ENCODE data around the gene ABCA2. TPM values are rescaled to one million over a fixed set of nuclear protein-coding genes. Genes with fewer than 3 reads are reported as not detected.
A peak's percentile ranks its signal among the peaks of the same experiment; 100 is the strongest.

The ABCA2 gene
- total and polyA plus RNA-seq, 8 donors = 20.8 to 34.8 (median 29.8) TPM

- H3K36me3 ChIP-seq = no peaks in the 10 kb centered on the region
- intact Hi-C loops (cut with DNase I) = no loop called here
- no peak for TF ChIP-seq CTCF (IDR thresholded peaks at IDR 0.05)
These were observed 65.9 kb downstream of the ABCA2 start for GRCh38 chr9:136962163-136962562.

GRCh38 chr9:136961279-136962065, 66.6 kb downstream of the ABCA2 start:
- no peaks in the 10 kb centered on the region for H3K36me3 ChIP-seq
- no peaks in the 10 kb centered on the region for H3K9me3 ChIP-seq
- peaks cover 0 to 20% of the 10 kb centered on the region in 2 donors for H3K4me1 ChIP-seq
- TF ChIP-seq CTCF (IDR thresholded peaks at IDR 0.05) = no peak
- intact Hi-C loops (cut with DNase I) = no loop called here
- no peak overlapping the region for H3K27ac ChIP-seq
- peak; percentile 47 for ATAC-seq
- peaks cover 0 to 8% of the 10 kb centered on the region in 2 donors for H3K27me3 ChIP-seq
- no peak for DNase-seq
- no peak overlapping the region for H3K4me3 ChIP-seq

More at GRCh38 chr9:136962163-136962562, 65.9 kb downstream of the ABCA2 start:
- Histone ChIP-seq H3K27ac (no peak overlapping the region), H3K4me3 (no peak overlapping the region), H3K4me1 (peaks cover 0 to 20% of the 10 kb centered on the region in 2 donors), H3K27me3 (peaks cover 0 to 8% of the 10 kb centered on the region in 2 donors), H3K9me3 (no peaks in the 10 kb centered on the region)
- ATAC-seq = no peak
- DNase-seq = no peak

GRCh38 chr9:136960938-136961275, 67.1 kb downstream of the ABCA2 start:
- Histone ChIP-seq H3K27ac (no peak overlapping the region), H3K27me3 (peaks cover 0 to 3% of the 10 kb centered on the region in 2 donors), H3K36me3 (no peaks in the 10 kb centered on the region), H3K4me3 (no peak overlapping the region), H3K9me3 (no peaks in the 10 kb centered on the region), H3K4me1 (peaks cover 0 to 15% of the 10 kb centered on the region in 2 donors)
- intact Hi-C loops (cut with DNase I) = no loop called here
- DNase-seq (no peak), ATAC-seq (no peak)
- no peak for TF ChIP-seq CTCF (IDR thresholded peaks at IDR 0.05)

- ATAC-seq (no peak), DNase-seq (no peak)
- no peaks in the 10 kb centered on the region for H3K27me3 ChIP-seq
- H3K27ac ChIP-seq = no peak overlapping the region
- TF ChIP-seq CTCF (IDR thresholded peaks at IDR 0.05) = no peak
- H3K4me3 ChIP-seq = no peak overlapping the region
- no peaks in the 10 kb centered on the region for H3K36me3 ChIP-seq
- H3K9me3 ChIP-seq = no peaks in the 10 kb centered on the region
- H3K4me1 ChIP-seq = peaks cover 0 to 13% of the 10 kb centered on the region in 2 donors
- intact Hi-C loops (cut with DNase I) = no loop called here
These were observed 67.7 kb downstream of the ABCA2 start for GRCh38 chr9:136960212-136960937.

All from left lung (tissue), 10 donors.